HuH-7.5 (cell line): ENCODE results near the gene INPP5A.
A peak's percentile ranks its signal among the peaks of the same experiment; 100 is the strongest.

Source experiments
- DNase-seq: peaks from one replicate; pipeline ENCODE4 v3.0.0; 2011; ENCODE audit warnings: low spot score

Gene INPP5A

DNA sequence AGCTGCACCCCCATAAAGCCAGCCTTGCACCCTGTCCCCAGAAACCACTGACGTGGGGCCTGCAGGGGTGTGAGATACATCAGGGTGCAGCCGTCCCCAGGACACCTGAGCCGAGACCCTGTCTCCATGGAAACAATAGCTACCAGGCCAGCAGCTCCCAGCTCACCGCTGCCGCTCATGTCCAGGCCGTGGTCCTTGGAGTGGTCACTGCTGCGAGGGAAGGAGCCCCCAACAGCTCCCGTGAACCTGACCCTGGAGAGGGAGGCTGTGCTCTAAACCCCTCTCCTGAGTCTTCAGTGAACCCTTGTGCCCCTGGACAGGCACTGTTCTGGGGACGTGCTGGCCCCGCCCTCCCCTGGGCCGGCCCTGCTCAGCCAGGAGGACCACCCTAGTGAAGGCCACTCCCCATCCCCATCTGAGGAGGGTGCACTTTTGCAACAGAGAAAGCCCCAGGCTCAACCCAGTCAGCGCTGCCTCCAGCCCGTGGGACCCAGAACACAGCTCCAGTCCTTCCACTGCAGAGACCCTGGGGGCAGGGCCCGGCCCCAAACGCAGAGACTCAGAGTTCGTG lies 19.6 kb upstream of the INPP5A start:
- DNase-seq = no peak

- peak; percentile 80 for DNase-seq
Measured at GRCh38 chr10:132518572-132519381, 18.8 kb upstream of the INPP5A start.

- DNase-seq = no peak
Measured at GRCh38 chr10:132519382-132520176, 18.0 kb upstream of the INPP5A start.

GRCh38 chr10:132520177-132520811 lies 17.3 kb upstream of the INPP5A start:
- no peak for DNase-seq

- no peak for DNase-seq
Measured at GRCh38 chr10:132521041-132521465, 16.5 kb upstream of the INPP5A start.

- DNase-seq = no peak
Measured at GRCh38 chr10:132521466-132522102, 16.0 kb upstream of the INPP5A start.

GRCh38 chr10:132522521-132523411 lies 14.8 kb upstream of the INPP5A start:
- no peak for DNase-seq

- no peak for DNase-seq
Measured at GRCh38 chr10:132523561-132524442, 13.8 kb upstream of the INPP5A start.

- DNase-seq = no peak
Measured at GRCh38 chr10:132524443-132525285, 12.9 kb upstream of the INPP5A start.

- no peak for DNase-seq
Measured at GRCh38 chr10:132526676-132527075, 10.9 kb upstream of the INPP5A start.

DNA sequence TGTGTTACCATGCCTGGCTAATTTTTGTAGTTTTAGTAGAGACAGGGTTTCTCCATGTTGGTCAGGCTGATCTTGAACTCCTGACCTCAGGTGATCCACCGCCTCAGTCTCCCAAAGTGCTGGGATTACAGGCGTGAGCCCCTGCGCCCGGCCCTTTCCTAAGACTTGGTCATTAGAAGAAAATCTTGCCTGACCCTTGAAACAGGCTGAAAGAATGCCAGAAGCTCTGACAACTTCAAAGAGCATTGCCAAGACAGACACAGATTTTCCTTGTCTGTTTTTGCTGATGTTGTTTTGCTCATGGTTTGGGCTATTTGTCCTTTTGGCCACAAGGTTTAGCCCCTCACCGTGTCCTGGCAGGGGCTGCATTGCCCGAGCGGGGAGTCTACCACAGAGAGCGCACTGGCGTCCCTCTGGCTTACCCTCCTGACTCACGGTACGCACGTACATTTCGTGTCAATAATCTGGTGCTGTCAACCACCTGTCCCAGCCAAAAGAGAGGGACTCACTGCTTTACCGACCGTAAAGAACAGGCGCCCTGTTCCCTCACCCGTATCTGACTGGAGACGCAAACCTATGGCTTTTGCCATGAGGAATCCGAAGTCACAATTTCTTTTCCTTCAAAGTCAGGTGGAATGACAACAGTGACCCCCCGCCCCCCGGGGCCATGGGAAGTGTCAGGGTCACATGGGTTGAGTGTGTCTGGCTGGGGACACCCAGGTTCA lies 10.1 kb upstream of the INPP5A start:
- no peak for DNase-seq

- no peak for DNase-seq
Measured at GRCh38 chr10:132528064-132528691, 9.4 kb upstream of the INPP5A start.

DNA sequence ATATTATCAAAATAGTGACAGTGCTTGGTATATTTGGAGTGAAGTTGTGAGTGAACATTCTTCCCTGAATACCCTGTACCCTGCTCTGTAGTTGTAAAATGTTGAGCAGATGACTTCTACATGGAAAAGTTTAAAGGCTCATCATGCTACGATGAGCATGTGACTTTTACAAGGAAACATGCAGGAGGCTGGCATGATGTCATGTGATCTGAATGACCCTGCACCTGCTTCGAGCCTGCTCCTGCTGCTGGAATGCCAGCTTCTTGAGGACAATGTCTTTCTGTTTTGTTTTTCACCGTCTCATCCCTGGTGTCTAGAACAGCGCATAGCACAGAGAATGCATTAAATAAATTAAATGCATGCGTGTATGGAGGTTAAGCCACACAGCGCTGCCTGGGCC lies 5.4 kb upstream of the INPP5A start:
- no peak for DNase-seq

GRCh38 chr10:132532749-132533560 lies 4.6 kb upstream of the INPP5A start:
- no peak for DNase-seq

DNA sequence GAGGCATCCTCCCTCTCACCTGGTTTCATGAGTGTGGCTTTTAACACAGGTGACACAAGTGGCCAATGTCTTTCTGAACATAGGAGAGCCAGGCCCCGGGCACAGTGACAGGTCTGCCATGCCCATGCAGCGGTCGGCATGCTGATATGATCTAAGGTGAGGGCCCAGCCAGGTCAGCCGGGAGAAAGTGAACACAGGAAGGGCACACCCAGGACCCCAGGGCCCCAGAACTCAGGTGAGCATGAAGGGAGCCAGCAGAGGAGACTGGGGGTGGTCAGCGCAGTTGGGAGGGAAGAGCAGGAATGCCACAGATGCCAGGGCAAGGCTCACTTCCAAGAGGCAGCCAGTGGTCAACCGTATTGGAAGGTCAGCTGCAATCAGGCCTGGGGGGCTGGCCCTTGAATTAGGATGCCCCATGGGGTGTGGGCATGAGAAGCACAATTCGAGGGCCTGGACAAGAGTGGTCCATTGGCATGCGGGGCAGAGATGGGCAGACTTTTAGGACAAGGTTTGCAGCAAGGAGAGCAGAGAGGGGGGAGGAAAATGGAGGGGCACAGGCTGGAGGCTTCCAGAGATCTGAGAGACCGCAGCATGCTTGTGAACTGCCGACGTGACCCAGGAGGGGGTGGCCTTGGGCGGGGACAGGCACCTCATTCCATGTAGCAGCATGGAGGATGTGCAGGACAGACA lies 3.9 kb upstream of the INPP5A start:
- DNase-seq = no peak

DNA sequence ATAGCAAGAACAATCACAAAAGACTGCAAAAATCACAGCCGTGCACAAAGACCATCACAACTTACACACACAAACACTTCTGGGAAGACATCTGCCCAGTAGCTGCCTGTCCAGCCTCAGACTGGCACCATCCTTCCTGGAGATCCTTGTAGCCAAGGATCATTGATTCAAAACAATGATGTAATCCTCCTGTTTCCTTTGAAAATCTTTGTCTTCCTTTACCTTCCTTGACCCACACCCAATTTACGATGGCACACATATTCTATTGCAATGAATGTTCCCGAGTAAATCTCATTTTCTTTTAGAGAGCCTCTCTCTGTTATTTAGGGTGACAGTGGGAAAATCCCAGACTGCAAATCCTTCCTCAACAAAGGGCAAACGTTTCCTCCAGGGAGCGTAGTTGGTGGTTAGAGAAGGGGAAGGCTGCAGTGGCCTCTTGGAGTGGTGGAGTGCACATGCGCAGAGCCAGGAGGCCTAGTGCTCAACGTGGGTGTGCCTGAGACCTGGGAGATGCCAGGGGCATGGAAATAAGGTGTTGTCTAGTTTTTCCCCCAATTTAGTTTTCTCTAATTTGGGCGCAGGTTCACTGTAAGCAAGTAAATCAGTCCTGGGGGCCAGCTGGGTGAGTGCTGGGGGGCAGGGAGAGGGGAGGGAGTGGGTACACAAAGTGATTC lies 3.1 kb upstream of the INPP5A start:
- no peak for DNase-seq
